Immature natural killer cell (primary cell): ENCODE results near the gene VIPR2. TPM values are rescaled to one million over a fixed set of nuclear protein-coding genes. Genes with fewer than 3 reads are reported as not detected.

Source experiments
- DNase-seq, 3 donors: peaks; one replicate each; pipeline ENCODE4 v3.0.0; 2022; ENCODE audit warnings: mixed read lengths in 1 of 3
- H3K27ac Mint-ChIP-seq, 6 donors: one replicate each; pipeline ENCODE4 v1.8.0; 2020; ENCODE audit warnings: mixed read lengths in 6 of 6, mild to moderate bottlenecking in 5 of 6, inconsistent platforms in 4 of 6, moderate library complexity in 3 of 6
- H3K27me3 Mint-ChIP-seq, 3 donors: one replicate each; pipeline ENCODE4 v1.8.0; 2020 to 2021; ENCODE audit warnings: low read depth in 3 of 3, mild to moderate bottlenecking in 3 of 3, mixed read lengths in 3 of 3, moderate library complexity in 3 of 3, inconsistent platforms in 1 of 3
- H3K36me3 Mint-ChIP-seq, 3 donors: one replicate each; pipeline ENCODE4 v1.8.0; 2020; ENCODE audit warnings: mixed read lengths in 3 of 3, inconsistent platforms in 2 of 3, mild to moderate bottlenecking in 2 of 3
- H3K4me1 Mint-ChIP-seq, 2 donors: one replicate each; pipeline ENCODE4 v1.8.0; 2020; ENCODE audit warnings: inconsistent platforms in 2 of 2, mild to moderate bottlenecking in 2 of 2, mixed read lengths in 2 of 2, moderate library complexity in 1 of 2
- H3K4me3 Mint-ChIP-seq, 5 donors: one replicate each; pipeline ENCODE4 v1.8.0; 2020; ENCODE audit warnings: mild to moderate bottlenecking in 5 of 5, mixed read lengths in 5 of 5, inconsistent platforms in 3 of 5, moderate library complexity in 3 of 5
- H3K9me3 Mint-ChIP-seq, 6 donors: one replicate each; pipeline ENCODE4 v1.8.0; 2020; ENCODE audit warnings: mild to moderate bottlenecking in 6 of 6, mixed read lengths in 6 of 6, inconsistent platforms in 4 of 6, moderate library complexity in 3 of 6
- polyA plus RNA-seq, 3 donors: library from polyadenylated mRNA; unstranded; fragments of 300-500 nt; fragmentation: Illumina TruSeq; gene quantifications; one replicate each; pipeline ENCODE4 v1.2.3, GENCODE V29; 2021

Gene VIPR2
- polyA plus RNA-seq, 3 donors from 2014 or later = 0.41 to 5.2 (median 2.4) TPM

- no peak overlapping the region for H3K4me3 Mint-ChIP-seq
- peaks cover 0 to 8% (median 2%) of the 10 kb centered on the region in 3 donors for H3K27me3 Mint-ChIP-seq
- H3K4me1 Mint-ChIP-seq = no peaks in the 10 kb centered on the region
- H3K9me3 Mint-ChIP-seq = no peaks in the 10 kb centered on the region
- peaks cover 0 to 3% (median 0%) of the 10 kb centered on the region in 3 donors for H3K36me3 Mint-ChIP-seq
- no peak overlapping the region for H3K27ac Mint-ChIP-seq
- DNase-seq = no peak
Measured at GRCh38 chr7:159117366-159118196, 27.1 kb downstream of the VIPR2 start.

DNA sequence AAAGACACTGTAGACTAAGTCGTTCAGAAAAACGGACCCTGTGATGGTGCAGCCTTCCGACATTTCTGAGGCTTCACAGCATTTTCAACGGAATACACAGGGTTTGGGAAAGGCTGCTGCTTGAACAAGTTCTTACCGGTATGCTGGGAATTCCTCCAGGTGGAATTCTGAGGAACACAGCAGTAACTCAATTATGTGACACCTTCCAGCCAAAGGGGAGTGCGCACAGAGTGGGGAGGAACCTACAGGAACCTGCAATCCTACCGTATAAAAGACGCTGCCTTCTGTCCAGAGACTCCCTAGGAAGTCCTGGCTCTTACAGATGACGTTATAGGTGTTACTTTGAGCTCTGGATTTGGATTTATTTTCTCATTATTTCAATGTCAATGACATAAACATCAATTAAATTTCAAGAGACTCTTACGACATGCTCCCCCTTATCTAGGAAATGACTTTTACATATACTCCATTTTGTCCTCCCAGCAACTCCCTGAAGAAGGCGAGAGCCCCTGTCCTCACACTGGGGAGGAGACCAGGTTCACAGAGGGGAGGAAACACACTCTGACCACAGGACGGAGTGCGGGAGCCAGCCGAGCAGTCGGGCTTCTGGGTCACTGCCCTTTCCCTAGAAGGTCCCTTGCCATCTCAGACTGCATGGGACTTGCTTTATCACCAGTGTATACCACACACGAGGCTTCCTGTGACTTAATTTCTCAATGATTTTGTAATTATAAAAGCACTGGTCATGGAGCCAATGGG, 27.9 kb downstream of the VIPR2 start:
- H3K27me3 Mint-ChIP-seq = peaks cover 0 to 12% (median 5%) of the 10 kb centered on the region in 3 donors
- peak overlapping the region in 1 of 6 donors; percentile 14 for H3K27ac Mint-ChIP-seq
- H3K9me3 Mint-ChIP-seq = peaks cover 0 to 2% (median 0%) of the 10 kb centered on the region in 6 donors
- DNase-seq = no peak
- no peak overlapping the region for H3K4me3 Mint-ChIP-seq
- peaks cover 5 to 6% of the 10 kb centered on the region in 2 donors for H3K4me1 Mint-ChIP-seq
- peaks cover 0 to 3% (median 0%) of the 10 kb centered on the region in 3 donors for H3K36me3 Mint-ChIP-seq

GRCh38 chr7:159115601-159116501, 28.8 kb downstream of the VIPR2 start:
- no peak for DNase-seq
- H3K27ac Mint-ChIP-seq = no peak overlapping the region
- no peak overlapping the region for H3K4me3 Mint-ChIP-seq
- H3K4me1 Mint-ChIP-seq = peaks cover 6 to 7% of the 10 kb centered on the region in 2 donors
- H3K9me3 Mint-ChIP-seq = peaks cover 0 to 2% (median 0%) of the 10 kb centered on the region in 6 donors
- no peaks in the 10 kb centered on the region for H3K36me3 Mint-ChIP-seq
- H3K27me3 Mint-ChIP-seq = peaks cover 0 to 12% (median 8%) of the 10 kb centered on the region in 3 donors

DNA sequence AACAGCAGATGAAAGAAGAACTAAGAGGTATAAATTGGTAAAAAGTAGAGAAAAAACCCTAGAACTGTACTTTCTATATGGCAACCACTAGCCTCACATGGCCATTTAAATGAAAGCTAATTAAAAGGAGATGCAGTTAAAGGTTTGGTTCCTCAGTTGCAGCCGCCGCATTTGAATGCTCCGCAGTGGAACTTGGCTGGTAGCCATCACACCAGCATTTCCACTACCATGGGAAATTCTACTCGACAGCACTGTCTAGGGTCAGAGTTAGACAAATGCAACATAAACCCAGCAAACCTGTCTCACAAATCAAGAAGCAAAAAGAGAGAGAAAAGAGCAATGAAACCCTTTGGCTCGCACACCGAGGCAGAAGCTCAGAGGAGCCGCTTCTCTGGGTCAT, 29.7 kb downstream of the VIPR2 start:
- Mint-ChIP-seq H3K4me1 (peaks cover 6 to 7% of the 10 kb centered on the region in 2 donors), H3K27me3 (peaks cover 0 to 12% (median 8%) of the 10 kb centered on the region in 3 donors), H3K4me3 (no peak overlapping the region), H3K36me3 (no peaks in the 10 kb centered on the region), H3K9me3 (peaks cover 0 to 2% (median 0%) of the 10 kb centered on the region in 6 donors), H3K27ac (peak overlapping the region in 1 of 6 donors; percentile 30)
- DNase-seq = no peak

- Mint-ChIP-seq H3K4me1 (peaks cover 6 to 7% of the 10 kb centered on the region in 2 donors), H3K4me3 (no peak overlapping the region), H3K27ac (peak overlapping the region in 1 of 6 donors; percentile 28), H3K36me3 (no peaks in the 10 kb centered on the region), H3K9me3 (peaks cover 0 to 2% (median 0%) of the 10 kb centered on the region in 6 donors), H3K27me3 (peaks cover 0 to 12% (median 8%) of the 10 kb centered on the region in 3 donors)
- no peak for DNase-seq
Measured at GRCh38 chr7:159114096-159114495, 30.6 kb downstream of the VIPR2 start.

DNA sequence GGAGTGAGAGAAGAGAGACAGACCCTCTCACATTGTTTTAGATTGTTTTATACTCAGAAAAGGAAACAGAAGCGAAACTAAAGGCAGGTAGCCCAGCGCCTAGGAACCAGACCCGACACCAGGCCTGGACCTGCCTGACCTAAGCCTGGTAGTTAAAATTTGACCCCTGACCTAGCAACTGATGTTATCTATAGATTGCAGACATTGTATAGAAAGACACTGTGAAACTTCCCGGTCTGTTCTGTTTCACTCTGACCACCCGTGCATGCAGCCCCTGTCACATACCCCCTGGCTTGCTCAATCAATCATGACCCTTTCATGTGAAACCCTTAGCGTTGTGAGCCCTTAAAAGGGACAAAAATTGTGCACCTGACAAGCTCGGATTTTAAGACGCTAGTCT, 31.6 kb downstream of the VIPR2 start:
- H3K4me1 Mint-ChIP-seq = peaks cover 6 to 7% of the 10 kb centered on the region in 2 donors
- H3K36me3 Mint-ChIP-seq = no peaks in the 10 kb centered on the region
- no peak for DNase-seq
- peak overlapping the region in 2 of 6 donors; percentile 12 to 67 for H3K27ac Mint-ChIP-seq
- peak overlapping the region in 1 of 5 donors; percentile 77 for H3K4me3 Mint-ChIP-seq
- H3K9me3 Mint-ChIP-seq = peaks cover 0 to 2% (median 0%) of the 10 kb centered on the region in 6 donors
- H3K27me3 Mint-ChIP-seq = peaks cover 0 to 12% (median 8%) of the 10 kb centered on the region in 3 donors

DNA sequence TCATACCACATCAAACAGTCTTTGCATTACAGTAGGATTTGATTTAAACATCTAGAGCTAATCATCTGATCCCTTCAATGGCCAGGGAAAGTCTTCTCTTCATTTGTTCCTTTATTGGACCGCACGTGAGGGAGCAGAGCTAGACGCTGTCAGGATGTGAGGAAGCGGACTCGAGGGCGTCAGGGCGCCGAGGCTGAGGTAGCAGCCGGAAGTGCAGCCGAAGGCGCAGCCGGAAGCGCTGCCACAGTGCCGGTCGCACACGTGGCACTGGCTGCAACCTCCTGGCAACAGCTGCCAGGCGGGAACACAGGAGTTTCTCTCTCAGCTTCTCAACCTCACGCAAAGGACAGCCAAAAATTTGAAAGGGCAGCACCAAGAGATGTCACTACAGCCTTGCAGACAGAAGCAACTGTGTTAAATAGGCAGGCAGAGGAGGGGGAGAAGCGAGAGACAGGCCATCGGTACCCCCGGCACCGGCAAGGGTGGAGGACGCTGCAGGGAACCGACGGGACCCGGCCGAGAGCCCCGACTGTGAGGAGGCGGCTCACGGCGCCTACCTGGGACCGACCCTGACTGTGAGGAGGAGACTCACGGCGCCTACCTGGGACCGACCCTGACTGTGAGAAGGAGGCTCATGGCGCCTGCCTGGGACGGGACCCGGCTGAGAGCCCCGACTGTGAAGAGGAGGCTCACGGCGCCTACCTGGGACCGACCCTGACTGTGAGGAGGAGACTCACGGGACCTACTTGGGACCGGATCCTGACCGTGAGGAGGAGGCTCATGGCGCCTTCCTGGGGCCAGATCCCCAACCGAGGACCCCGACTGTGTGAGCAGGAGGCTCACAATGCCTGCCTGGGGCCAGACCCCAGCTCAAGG, 32.3 kb downstream of the VIPR2 start:
- H3K27me3 Mint-ChIP-seq = peaks cover 0 to 9% (median 8%) of the 10 kb centered on the region in 3 donors
- H3K27ac Mint-ChIP-seq = peak overlapping the region in 3 of 6 donors; percentile 30 to 64 (median 62)
- peaks cover 0 to 2% (median 0%) of the 10 kb centered on the region in 6 donors for H3K9me3 Mint-ChIP-seq
- H3K36me3 Mint-ChIP-seq = no peaks in the 10 kb centered on the region
- H3K4me3 Mint-ChIP-seq = peak overlapping the region; percentile 33 to 77 (median 67)
- DNase-seq = peak; percentile 14 to 34 (median 22)
- peaks cover 6 to 7% of the 10 kb centered on the region in 2 donors for H3K4me1 Mint-ChIP-seq

- DNase-seq = no peak
- Mint-ChIP-seq H3K27ac (no peak overlapping the region), H3K36me3 (no peaks in the 10 kb centered on the region), H3K9me3 (peaks cover 0 to 2% (median 0%) of the 10 kb centered on the region in 6 donors), H3K4me1 (peaks cover 10% of the 10 kb centered on the region in 2 donors), H3K27me3 (peaks cover 0 to 10% (median 3%) of the 10 kb centered on the region in 3 donors), H3K4me3 (no peak overlapping the region)
Measured at GRCh38 chr7:159109653-159110035, 35.0 kb downstream of the VIPR2 start.

- Mint-ChIP-seq H3K4me1 (peaks cover 10 to 12% of the 10 kb centered on the region in 2 donors), H3K4me3 (no peak overlapping the region), H3K27me3 (peaks cover 0 to 10% (median 3%) of the 10 kb centered on the region in 3 donors), H3K36me3 (no peaks in the 10 kb centered on the region), H3K27ac (peak overlapping the region in 1 of 6 donors; percentile 26), H3K9me3 (peaks cover 0 to 2% (median 0%) of the 10 kb centered on the region in 6 donors)
- no peak for DNase-seq
Measured at GRCh38 chr7:159108941-159109652, 35.6 kb downstream of the VIPR2 start.

- Mint-ChIP-seq H3K27me3 (peaks cover 0 to 10% (median 3%) of the 10 kb centered on the region in 3 donors), H3K4me3 (no peak overlapping the region), H3K36me3 (no peaks in the 10 kb centered on the region), H3K4me1 (peaks cover 10 to 13% of the 10 kb centered on the region in 2 donors), H3K9me3 (peaks cover 0 to 2% (median 0%) of the 10 kb centered on the region in 6 donors), H3K27ac (no peak overlapping the region)
- no peak for DNase-seq
Measured at GRCh38 chr7:159108491-159108890, 36.2 kb downstream of the VIPR2 start.

- no peak for DNase-seq
- peaks cover 10 to 14% of the 10 kb centered on the region in 2 donors for H3K4me1 Mint-ChIP-seq
- peaks cover 3 to 9% (median 4%) of the 10 kb centered on the region in 3 donors for H3K27me3 Mint-ChIP-seq
- peaks cover 0 to 2% (median 0%) of the 10 kb centered on the region in 6 donors for H3K9me3 Mint-ChIP-seq
- no peak overlapping the region for H3K4me3 Mint-ChIP-seq
- no peak overlapping the region for H3K27ac Mint-ChIP-seq
- H3K36me3 Mint-ChIP-seq = peaks cover 0 to 3% (median under 1%) of the 10 kb centered on the region in 3 donors
Measured at GRCh38 chr7:159107161-159107892, 37.3 kb downstream of the VIPR2 start.
